GM18517 (cell line): ENCODE measurements around the gene DCDC1.

Experiments used
- ATAC-seq: cut with Tn5 transposase; IDR thresholded peaks from one replicate; pipeline ENCODE4 v1.9.1; 2021; ENCODE audit warnings: mild to moderate bottlenecking, moderate library complexity; ENCODE audit not compliant: unreplicated experiment

The DCDC1 gene

GRCh38 chr11:31237819-31238760, 131.4 kb downstream of the DCDC1 start:
- no peak for ATAC-seq

GRCh38 chr11:31236143-31236542, 133.4 kb downstream of the DCDC1 start:
- ATAC-seq, result no peak

- no peak for ATAC-seq
These were observed 136.1 kb downstream of the DCDC1 start for GRCh38 chr11:31233425-31233824.

- no peak for ATAC-seq
These were observed 137.9 kb downstream of the DCDC1 start for GRCh38 chr11:31231601-31232000.

- ATAC-seq, result no peak
These were observed 150.7 kb downstream of the DCDC1 start for GRCh38 chr11:31218847-31219246.

- ATAC-seq, result no peak
These were observed 155.2 kb downstream of the DCDC1 start for GRCh38 chr11:31214372-31214771.

GRCh38 chr11:31199378-31199777, 170.2 kb downstream of the DCDC1 start:
- no peak for ATAC-seq

- no peak for ATAC-seq
These were observed 195.4 kb downstream of the DCDC1 start for GRCh38 chr11:31173926-31174680.

- ATAC-seq, result no peak
These were observed 208.8 kb downstream of the DCDC1 start for GRCh38 chr11:31160504-31161422.

- ATAC-seq, result no peak
These were observed 218.7 kb downstream of the DCDC1 start for GRCh38 chr11:31150841-31151240.

- no peak for ATAC-seq
These were observed 219.5 kb downstream of the DCDC1 start for GRCh38 chr11:31150011-31150410.

- ATAC-seq, result no peak
These were observed 227.8 kb downstream of the DCDC1 start for GRCh38 chr11:31141789-31142188.

GRCh38 chr11:31139479-31139878, 230.1 kb downstream of the DCDC1 start:
- no peak for ATAC-seq

GRCh38 chr11:31132531-31133421, 236.8 kb downstream of the DCDC1 start:
- ATAC-seq, result no peak

- no peak for ATAC-seq
These were observed 237.8 kb downstream of the DCDC1 start for GRCh38 chr11:31131760-31132159.

- no peak for ATAC-seq
These were observed 242.2 kb downstream of the DCDC1 start for GRCh38 chr11:31127290-31127689.

- ATAC-seq, result no peak
These were observed 249.1 kb downstream of the DCDC1 start for GRCh38 chr11:31120428-31120827.

- no peak for ATAC-seq
These were observed 251.0 kb downstream of the DCDC1 start for GRCh38 chr11:31118566-31118965.

- ATAC-seq, result no peak
These were observed 252.5 kb downstream of the DCDC1 start for GRCh38 chr11:31117038-31117437.

- ATAC-seq, result no peak
These were observed 255.1 kb downstream of the DCDC1 start for GRCh38 chr11:31114442-31114841.
